C4-2B (cell line): ENCODE data around the gene PDE9A.

ENCODE experiments used
- ZFX ChIP-seq: fragments of 450-650 bp; IDR thresholded peaks from 2 replicates; pipeline ENCODE4 v1.6.1; 2017
- TF ChIP-seq, protein P1 (sequence below): fragments of 450-650 bp; conservative IDR thresholded peaks from 2 replicates; pipeline ENCODE4 v1.5.1; 2017; ENCODE audit warnings: mild to moderate bottlenecking

DNA sequence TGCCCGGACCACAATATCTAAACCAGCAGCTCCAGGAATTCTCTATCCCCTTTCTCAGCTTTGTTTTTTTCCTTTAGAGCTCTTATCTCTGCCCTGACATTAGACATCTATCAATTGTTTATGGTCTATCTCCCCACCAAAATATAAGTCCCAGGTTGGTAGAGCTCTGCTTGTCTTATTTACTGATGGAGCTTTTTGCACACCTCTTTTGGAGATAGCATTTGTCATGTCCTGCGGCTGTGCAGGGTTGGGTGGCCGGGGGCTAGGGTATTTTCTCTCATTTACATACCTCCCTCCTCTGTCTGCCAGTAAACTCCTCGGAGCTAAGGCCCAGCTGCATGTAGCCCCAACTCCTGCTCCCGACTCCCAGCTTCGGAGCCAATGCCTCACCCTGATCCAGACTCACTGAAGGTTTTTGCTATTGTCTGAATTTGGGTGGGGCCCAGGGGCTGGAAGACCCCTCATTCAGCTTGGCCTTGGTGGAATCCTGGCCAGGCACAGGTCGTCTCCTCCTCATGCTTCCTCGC is 11.1 kb upstream of the PDE9A start:
- TF ChIP-seq, protein P1, sequence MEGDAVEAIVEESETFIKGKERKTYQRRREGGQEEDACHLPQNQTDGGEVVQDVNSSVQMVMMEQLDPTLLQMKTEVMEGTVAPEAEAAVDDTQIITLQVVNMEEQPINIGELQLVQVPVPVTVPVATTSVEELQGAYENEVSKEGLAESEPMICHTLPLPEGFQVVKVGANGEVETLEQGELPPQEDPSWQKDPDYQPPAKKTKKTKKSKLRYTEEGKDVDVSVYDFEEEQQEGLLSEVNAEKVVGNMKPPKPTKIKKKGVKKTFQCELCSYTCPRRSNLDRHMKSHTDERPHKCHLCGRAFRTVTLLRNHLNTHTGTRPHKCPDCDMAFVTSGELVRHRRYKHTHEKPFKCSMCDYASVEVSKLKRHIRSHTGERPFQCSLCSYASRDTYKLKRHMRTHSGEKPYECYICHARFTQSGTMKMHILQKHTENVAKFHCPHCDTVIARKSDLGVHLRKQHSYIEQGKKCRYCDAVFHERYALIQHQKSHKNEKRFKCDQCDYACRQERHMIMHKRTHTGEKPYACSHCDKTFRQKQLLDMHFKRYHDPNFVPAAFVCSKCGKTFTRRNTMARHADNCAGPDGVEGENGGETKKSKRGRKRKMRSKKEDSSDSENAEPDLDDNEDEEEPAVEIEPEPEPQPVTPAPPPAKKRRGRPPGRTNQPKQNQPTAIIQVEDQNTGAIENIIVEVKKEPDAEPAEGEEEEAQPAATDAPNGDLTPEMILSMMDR = no peak
- TF ChIP-seq ZFX = no peak
